IPS-11a (cell line): ENCODE data around the gene ATF6.

Source experiments
- H3K4me3 ChIP-seq: one replicate; pipeline ENCODE4 v1.5.1; 2013; ENCODE audit warnings: low read depth, low read length, control low read depth

The ATF6 gene

DNA sequence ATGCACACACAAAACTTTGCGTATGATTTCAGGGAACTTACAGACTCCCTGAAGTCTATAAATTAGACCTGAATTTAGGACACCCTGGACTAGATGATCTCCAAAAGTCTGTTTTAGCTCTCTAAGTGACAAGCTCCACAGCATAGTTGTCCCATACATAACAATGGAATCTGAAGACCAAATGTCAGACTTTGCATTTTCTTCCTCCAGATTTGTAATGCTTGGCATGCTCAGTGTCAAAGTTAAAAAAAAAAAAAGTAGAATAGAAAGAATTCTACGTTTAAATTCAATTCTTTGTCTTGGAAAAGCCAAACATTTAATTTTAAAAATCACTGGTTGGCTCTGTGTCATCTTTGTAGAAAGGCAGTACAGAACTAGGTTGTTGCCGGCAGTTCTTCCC, 190.8 kb downstream of the ATF6 start:
- no peak overlapping the region for H3K4me3 ChIP-seq

DNA sequence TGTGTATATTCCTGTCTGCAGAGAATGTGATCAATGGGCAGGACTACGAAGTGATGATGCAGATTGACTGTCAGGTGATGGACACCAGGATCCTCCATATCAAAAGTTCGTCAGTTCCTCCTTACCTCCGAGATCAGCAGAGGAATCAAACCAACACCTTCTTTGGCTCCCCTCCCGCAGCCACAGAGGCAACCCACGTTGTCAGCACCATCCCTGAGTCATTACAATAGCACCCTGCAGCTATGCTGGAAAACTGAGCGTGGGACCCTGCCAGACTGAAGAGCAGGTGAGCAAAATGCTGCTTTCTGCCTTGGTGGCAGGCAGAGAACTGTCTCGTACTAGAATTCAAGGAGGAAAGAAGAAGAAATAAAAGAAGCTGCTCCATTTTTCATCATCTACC, 192.3 kb downstream of the ATF6 start:
- no peak overlapping the region for H3K4me3 ChIP-seq

DNA sequence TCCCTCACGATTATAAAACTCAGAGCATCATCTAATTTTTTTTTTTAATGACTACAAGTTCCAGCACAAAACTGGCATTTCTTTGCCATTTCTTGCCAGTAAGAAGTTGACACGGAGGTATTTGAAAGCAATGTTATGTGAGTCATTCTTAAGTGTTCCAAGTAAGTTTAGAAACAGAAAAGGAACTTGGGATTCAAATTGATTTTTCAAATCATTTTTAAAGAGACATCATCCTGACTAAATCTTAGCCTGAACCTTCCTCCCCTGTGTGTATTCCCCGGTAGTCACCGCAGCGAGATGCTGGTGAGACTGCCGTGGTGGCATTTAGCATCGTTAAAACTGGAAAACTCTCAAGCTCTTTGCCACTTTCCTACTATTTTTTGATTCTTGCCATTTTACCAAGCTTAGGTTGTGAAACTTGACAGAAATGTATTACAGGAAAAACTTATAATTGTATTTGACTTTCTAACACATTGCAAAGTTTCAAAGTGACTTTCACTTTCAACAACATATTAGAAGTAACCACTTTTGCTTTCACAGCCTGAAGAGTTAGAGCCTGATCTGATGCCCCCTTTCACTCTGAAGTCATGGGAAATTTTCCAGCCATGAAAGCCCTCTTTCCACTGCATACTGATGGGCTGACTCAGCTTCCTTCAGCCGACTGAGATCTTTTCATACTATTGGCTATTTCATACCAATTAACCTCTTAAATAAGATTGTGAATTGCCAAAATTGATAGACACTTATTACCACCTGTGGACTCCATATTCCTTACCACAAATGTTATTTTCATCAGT, 196.2 kb downstream of the ATF6 start:
- H3K4me3 ChIP-seq = no peak overlapping the region

DNA sequence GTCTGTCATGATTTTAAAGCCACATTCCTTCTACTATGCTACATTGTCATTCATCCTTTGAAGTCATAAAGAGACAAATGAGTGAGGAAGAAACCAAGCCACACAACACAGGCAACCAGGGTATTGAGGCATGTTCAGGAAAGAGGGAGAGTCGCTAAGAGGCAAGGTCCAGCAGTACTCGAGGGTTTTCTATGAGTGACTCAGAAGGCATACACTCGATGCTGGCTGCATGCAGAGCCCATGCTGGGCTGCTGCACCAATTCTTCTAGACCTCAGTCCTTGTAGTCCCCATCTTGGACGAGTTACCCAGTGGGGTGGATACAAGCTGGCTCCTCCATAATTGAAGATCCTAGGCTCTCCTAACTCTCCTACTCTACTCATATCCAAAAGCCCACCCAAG, 199.9 kb downstream of the ATF6 start:
- no peak overlapping the region for H3K4me3 ChIP-seq

DNA sequence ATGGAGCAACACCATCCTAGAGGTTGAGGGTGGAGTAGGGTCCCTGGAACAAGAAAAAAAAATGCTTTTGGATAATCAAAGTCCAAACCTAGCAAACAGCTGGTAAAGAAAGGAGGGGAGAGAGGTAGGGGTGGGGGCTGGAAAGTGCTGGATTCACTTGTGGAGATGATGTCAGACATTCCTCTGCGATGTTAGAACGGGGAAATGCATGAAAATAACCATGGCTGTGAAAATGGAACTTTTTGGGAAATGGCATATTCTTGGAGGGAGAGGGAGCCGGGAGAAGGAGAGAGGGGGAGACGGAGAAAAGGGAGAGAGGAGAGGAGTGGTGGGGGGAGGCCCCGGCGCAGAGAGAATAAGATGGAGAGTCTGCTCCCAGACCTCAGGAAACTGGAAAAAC, 203.9 kb downstream of the ATF6 start:
- no peak overlapping the region for H3K4me3 ChIP-seq

DNA sequence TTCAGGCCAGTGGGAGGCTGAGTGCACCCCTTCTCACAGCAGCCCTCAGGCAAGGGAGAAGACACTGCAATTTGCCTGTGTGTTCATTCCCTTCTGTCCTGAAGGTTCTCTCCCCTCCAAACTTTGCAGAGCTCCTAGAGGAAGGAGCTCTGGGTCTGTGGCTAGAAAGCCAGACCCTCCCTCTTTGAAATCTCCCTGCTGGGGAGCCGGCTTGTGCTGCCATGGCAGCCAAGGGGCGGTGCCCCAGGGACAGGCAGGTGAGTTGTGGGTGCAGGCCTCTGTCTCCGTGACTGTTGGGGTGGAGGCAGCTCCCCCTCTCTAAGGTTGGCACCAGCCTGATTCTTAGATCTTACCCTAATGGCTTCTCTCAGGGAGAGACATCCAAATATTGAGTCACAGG, 204.5 kb downstream of the ATF6 start:
- no peak overlapping the region for H3K4me3 ChIP-seq

DNA sequence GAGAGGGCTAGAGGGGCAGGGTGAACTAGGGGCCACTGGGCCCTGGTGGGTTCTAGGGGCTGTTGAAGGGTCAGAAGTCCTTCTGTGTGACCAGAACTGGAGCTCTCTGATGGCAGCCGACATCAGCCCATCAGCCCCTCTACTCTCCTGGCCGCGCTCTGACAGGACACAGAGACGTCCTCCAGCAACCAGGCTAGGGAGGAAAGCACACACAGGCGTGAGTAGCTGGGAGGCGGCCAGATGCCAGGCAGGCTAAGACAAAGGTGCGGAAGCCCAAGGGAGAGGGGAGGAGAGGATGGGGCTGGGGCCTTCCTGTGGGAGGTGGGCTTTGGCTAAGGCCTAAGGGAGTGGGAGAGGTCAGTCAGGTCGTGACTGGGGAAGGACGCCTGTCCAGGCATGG, 206.7 kb downstream of the ATF6 start:
- H3K4me3 ChIP-seq = no peak overlapping the region

DNA sequence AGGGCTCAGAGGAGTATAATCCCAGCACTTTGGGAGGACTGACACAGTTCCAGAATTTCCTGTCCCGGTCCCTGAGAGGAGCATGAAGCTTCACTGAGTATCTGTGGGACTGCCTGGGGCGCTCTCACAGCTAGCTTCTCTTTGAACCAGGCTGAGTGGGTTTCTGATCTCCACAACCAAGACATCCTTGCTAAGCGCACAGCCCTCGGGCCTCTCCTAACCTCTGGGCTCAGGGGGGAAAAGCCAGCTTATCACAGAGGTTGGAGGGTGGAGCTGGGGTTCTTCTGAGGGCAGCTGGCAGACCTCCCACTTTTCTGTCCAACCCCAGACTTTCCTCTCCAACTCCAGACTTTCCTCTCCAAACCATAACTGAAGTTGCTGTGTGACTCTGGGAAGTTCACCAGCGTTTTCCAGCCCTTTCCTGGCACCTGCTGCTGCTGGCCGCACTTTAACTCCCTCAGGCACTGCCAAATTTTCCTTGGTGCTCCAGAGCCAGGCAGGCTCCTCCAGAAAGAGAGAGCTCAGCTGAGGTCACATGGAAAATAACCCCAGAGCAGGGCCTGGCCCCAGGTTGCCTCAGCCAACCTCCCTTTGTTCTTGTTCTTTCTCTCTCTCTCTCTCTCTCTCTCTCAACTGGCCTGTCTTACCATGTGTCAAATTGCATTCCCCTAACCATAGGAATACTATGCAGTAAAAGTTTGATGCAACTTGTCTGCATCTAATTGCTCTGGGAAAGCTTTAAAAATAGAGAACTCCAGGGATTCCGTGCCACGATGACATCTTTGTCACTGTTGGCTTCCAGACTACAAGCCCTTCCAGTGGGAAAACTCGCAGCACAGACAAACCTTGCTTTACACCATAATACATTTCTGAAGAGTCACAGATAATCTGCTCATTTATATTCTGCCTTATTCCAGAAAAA, 208.1 kb downstream of the ATF6 start:
- H3K4me3 ChIP-seq = no peak overlapping the region

DNA sequence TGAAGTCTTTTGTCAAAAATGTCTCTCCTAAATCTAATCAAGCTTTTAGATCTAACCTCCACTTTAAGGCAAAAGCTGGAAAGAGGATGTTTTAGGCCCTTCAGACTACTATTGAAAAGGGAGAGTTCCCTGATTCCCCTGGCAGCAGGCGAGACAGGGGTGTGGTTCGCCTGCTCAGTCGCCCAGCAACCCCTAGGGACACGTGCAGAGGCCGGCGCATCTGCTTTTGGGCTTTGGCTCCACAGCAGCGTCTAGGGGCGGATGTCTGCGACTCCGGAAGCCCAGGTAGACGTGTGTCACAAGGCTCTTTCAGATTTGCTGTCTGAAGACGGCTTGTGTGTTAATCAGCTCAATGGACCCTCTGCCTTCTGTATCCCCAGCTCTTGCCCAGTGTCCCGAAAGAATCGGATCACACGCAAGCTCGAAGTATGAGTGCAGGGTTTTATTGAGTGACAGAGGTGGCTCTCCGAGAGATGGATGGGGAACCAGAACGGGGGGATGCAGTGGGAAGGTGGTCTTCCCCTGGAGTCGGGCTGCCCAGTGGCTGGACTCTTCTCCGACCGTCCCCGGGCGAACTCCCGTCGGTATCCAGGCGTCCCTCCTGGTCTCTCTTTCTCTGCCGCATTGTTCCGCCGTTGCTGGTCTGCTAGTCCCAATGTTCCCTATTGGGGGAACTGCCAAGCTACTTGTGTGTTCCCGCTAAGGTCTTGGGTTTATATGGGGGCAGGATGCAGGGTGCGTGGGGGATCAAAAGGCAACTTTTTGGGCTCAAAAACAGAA, 212.1 kb downstream of the ATF6 start:
- no peak overlapping the region for H3K4me3 ChIP-seq

DNA sequence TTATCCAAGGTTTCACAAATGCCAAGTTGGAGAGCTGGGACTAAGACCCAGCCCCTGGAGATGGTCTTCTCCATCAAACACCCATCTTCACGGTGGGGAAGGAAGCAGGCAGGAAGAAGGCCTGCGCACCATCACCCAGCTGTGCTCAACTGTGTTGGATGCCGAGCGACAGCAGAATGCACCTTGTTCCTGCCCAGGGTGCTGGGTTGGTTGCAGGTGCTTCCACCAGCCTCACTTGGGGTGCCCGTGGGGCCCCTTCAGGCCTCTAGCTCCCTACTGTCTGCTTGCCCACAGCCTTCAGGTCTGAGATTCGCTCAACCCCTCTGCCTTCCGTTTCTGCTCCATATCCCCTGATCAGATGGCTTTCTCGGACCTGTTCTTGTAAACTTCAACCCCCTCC, 215.0 kb downstream of the ATF6 start:
- no peak overlapping the region for H3K4me3 ChIP-seq

DNA sequence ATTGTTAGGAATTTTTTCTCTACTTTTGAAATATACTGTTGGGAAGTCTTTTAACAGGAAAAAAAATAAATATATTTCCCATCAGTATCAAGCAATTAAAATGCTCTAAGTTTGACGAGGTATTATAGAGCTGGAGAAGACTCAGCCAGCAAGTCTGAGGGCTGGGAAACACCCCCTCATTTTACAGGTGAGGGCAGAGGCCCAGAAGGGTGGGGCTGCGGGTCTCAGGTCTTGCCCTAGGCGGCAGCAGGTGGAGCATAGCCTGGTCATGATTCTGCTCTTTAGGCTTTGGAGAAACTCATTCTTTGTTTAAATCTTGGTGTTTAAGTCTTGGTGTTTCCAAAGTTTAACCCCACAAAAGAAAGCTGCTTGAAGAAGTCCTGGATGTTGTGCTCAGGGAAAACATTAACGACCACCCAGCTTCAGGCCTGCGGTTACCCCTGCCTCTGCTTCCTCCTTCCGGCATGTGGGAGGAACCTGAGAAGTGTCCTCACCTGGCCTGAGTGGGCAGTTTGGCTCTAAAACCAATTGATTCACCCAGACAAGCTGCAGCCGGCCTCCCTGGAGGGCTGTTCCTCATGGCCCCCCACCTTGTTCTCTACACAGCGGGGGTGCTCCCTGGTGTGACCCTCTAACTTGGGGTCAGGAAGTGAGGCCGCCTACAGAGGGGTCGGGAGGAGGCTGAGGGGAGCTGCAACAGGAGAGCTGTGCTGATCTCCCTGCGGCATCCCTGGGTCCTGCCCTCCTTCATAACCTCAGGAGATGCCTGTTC, 215.8 kb downstream of the ATF6 start:
- H3K4me3 ChIP-seq = no peak overlapping the region

DNA sequence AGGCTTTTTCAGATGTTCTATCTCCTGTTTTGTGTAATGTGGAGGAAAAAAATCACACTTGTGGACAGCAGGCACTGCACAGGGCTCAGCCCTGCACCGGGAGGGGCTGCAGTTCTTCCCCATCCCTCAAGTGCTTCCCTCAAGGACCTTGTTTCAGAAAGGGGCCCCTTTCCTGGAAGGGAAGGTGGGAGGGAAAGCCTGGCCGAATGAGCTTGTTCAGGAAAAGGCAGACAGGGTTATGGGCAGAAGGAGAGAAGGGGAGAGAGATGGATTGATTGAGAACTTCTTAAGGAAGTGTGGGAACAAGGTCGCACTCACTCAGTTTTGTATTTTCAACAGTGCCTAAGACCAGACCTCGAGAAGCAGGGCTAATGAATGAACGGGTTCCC, 216.4 kb downstream of the ATF6 start:
- no peak overlapping the region for H3K4me3 ChIP-seq

DNA sequence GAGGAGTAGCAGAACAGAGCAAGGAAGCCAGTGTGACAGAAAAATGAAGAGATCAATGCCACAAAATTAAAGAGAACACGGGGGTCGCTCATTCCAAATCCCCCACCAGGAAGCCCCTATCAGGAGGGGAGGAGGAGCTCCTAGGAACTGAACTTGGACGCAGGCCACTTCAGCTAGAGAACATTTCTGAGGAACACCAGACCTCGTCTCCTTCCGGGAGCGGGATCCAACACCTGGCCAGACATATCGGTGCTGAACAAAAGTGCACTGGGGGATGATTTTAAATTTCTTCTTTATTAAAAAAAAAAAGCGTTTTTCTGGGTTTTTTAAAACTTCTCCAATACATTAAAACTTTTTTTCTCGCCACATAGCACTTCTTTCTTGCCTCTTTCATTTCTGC, 216.8 kb downstream of the ATF6 start:
- no peak overlapping the region for H3K4me3 ChIP-seq

DNA sequence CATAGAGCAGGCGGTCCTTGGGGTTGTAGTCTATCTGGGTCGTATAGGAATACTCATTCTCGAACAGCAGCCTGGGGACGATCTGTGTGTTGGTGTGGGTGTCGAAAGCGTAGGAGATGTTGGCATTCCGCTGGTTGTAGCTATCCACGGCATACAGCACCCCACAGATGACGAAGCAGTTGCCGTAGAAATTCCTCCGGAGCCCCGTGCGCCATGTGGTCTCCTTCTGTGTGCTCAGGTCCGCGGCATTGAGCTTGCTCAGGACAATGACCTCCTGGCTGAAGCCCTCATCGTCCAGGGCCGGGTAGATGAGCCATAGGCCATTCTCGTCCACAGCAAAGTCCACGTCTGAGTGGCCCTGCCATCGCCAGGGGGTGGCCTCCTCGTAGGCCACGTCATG, 217.6 kb downstream of the ATF6 start:
- no peak overlapping the region for H3K4me3 ChIP-seq

DNA sequence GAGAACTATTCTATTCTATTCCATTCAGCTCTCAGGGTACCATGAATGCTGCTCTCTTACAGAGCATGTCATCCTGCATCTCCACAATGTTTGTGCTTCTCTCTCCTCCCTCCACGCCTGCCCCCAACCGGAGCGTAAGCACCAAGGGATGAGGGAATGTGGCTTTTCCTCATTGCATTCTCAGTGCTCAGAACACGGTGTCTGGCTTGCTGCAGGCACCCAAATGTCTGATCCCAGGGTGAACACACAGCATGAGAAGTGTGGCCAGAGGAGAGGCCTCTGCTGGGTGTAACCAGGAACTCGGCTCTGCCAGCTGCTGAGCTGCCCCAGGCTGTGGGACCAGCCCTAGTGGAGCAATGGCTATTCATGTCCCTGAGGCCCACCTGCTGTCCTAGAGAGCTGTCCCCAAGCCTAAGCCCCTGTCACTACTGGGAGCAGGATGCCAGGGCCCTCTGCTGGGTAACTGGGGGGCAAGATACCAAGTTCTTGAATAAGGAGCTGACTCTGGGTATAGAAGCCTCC, 219.2 kb downstream of the ATF6 start:
- no peak overlapping the region for H3K4me3 ChIP-seq

DNA sequence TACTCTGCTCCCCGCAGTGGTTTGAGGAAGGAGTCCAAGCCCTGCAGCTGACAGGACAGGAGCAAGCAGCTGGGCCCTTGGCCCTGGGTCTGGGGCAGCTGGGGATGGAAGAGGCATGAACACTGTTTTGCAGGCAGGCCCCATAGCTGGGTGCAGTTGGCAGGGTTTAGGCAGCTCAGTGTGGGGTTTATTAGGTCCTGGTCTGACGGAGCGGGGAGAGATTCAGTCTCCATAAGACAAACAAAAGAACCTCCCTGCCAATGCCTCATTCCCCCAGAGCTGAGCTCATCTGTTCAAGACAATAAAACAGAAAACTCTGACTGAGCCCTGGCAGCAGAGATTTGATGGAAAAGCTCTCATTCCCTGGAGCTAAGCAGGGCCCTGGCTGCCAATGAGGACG, 220.2 kb downstream of the ATF6 start:
- no peak overlapping the region for H3K4me3 ChIP-seq

DNA sequence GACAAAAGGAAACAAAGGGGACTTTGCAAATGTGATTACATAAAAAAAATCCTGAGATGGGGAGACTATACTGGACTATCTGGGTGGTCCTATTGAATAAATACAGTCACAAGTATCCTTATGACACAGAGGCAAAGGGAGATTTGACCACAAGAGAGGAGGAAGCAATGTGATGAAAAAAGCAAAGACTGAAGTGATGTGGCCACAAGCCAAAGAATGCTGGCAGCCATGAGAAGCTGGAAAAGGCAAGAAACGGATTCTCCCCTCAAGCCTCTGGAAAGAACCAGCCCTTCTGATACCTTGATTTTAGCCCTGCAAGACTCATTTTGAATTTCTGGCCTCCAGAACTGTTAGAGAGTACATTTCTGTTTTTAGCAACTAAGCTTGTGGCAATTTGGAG, 221.2 kb downstream of the ATF6 start:
- H3K4me3 ChIP-seq = no peak overlapping the region

DNA sequence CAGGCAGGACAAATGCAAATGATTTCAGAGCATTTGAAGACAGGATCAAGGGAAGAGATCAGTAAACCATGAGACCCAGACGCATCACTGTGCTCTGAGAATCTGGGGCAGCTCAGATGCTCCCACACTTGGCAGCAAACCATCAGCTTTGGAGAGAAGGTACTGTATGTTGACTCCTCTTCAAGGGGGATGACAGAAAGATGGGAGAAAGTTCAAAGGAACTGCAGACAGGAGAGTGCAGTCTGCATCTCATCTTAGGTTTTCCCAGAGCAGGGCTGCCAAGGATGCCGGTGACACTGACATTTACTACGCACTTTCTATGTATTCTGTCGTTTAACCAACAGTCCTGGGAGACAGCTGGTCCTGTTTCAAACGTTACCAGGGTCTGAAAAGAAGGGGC, 221.8 kb downstream of the ATF6 start:
- H3K4me3 ChIP-seq = no peak overlapping the region

DNA sequence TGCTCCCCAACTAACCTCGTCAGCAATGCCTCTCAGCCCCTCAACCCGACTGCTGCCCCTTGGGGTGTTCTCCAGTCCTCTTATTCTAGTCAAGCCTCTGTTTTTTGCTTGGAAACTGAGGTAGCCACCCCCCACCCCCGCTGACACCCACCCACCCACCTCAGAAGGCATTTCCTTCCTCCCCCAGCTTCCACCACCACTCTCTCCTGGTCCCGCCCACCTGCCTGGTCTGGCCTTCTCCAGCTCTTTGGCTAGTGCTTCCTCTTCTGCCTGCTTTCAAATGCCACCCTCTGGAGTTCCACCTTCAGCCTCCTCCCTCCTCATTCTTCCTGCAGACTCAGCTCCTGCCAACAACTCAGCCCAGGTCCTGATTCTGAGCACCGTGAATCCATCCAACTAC, 222.3 kb downstream of the ATF6 start:
- H3K4me3 ChIP-seq = no peak overlapping the region

DNA sequence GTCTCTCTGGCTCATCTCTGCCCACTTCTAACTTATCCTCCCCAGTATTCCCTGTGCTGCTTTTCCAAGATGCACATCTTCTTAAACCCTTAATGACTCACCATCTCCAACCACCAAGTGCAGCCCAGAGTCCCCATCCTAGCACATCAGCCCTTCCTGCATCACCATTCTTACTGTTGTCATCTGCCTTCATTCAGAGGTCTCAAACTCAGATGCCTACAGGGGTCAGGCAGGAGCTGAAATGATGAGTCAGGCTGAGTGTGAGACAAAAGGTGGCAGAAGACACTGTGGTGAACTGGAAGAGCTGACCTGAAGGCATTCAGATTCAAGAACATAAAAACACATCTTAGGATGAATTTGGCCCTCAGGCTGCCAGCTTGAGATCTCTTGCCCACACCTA, 223.0 kb downstream of the ATF6 start:
- H3K4me3 ChIP-seq = no peak overlapping the region

DNA sequence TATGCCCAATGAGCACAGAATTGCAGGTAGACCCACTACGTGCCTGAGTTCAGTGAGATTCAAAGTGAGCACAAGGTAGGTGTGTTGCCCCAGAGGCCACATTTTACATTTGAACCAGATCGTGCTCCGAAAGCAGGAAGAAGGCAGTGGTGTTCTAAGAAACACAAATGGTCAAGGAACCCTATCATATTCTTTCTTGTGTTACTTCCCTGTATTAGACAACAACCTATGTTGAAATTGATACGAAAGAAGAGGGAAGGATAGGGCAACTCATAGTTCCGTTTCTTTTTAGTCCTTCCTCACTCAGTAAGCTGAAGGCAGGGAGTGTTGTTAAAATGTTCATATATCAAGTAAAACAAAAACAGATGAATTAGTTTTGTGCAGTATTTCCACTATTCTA, 223.7 kb downstream of the ATF6 start:
- H3K4me3 ChIP-seq = no peak overlapping the region
